Omental fat pad (tissue), 4 donors: ENCODE measurements around the gene BRD9. TPM values are rescaled to one million over a fixed set of nuclear protein-coding genes. Genes with fewer than 3 reads are reported as not detected.
A peak's percentile ranks its signal among the peaks of the same experiment; 100 is the strongest.
"Not testable (repeated sequence)": the region's sequence is repeated elsewhere in the genome, so short reads cannot be mapped to it uniquely, and the experiment has no call there.

ENCODE experiments used
- ATAC-seq: fragments of 150-250 bp; one replicate; pipeline ENCODE4 v1.9.1; 2016; ENCODE audit warnings: mild to moderate bottlenecking, moderate library complexity; ENCODE audit not compliant: low FRiP score
- DNase-seq: peaks from one replicate; pipeline ENCODE4 v3.0.0-alpha.2; 2019; ENCODE audit warnings: low spot score
- CTCF ChIP-seq, 3 donors: fragments of 450-650 bp; IDR thresholded peaks; one replicate each; pipeline ENCODE4 v1.5.1; 2016 to 2017; ENCODE audit warnings: antibody characterized with exemption in 3 of 3, mild to moderate bottlenecking in 3 of 3, moderate library complexity in 2 of 3
- total RNA-seq, 4 donors: library from RNA; depleted of rRNA; stranded (reverse); fragments of >200 nt; gene quantifications; one replicate each; pipeline ENCODE4 v1.1.0, GENCODE V29; 2016

The BRD9 gene
- total RNA-seq, 4 donors from 2014 or later: 24.0 to 53.2 (median 36.7) TPM

- no peak for ATAC-seq
- no peak for TF ChIP-seq CTCF (IDR thresholded peaks at IDR 0.05)
- no peak for DNase-seq
Measured at GRCh38 chr5:933251-933861, 40.8 kb upstream of the BRD9 start.

- no peak for TF ChIP-seq CTCF (IDR thresholded peaks at IDR 0.05)
- peak; percentile 13 for ATAC-seq
- no peak for DNase-seq
Measured at GRCh38 chr5:932628-933250, 40.1 kb upstream of the BRD9 start.

DNA sequence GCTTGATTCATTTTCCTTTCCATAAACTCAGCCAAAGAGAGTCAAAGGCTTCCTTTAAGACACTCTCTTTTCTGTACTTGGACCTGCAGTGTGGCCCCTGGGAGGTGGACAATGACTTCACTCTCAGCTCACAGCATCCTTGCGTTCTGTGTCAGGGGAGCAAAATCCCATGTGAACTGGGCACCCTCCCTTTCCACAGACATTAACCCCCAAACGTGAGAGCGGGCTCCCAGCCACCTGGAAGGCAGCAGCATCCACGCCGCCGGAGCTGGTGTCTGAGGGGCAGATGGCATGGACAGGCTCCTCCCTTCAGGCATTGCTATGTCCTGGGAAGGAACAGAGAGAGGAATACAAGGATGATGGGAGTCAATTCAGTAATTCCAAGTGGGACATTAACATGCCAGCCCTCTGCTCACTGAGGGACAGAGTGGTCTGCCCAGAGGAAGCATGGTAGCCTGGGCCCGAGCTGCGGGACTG lies 39.6 kb upstream of the BRD9 start:
- TF ChIP-seq CTCF (IDR thresholded peaks at IDR 0.05): no peak
- no peak for ATAC-seq
- no peak for DNase-seq

DNA sequence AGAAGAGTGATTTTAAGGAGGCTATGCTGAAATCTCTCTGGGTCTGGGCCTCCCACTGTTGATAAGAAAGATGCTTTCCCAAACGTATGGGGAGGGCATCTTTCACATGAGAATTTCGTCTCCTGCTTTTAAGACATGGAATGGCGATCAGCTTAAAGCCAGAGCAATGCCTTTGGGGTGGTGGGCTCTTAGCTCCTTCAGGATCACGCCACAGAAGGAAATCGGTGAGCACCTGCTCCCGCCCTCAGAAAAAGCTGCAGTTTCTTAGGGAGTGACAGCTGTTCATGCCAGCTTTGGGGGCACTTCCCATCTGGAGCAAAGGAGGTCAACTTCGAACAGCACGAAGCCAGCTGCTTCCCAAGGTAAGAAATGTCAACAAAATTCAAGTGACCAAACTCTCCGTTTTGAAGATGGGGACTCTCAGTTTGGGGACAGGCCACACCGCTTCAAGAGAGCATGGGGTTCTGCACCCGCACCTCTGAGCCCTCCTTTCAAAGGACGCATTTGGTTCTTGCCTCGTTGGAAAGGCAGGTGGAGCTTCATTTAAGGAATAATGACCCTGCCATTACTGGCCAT lies 39.1 kb upstream of the BRD9 start:
- ATAC-seq: no peak

DNA sequence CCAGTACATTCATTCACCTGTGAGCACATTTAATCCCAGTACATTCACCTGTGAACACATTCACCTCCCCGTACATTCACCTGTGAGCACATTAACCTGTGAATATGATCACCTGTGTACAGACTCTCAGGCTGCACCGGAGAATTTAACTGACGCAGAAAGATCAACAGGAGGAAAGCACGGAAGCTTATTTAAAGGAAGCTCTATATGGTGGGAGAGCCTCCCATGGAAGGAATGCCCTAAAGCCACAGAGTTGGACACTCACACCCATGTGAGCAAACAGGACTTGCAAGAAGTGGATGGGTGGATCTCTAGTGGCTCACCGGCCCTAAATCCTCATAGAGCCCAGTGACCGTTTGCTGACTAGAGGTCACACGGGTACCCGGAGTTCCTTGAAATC lies 38.3 kb upstream of the BRD9 start:
- TF ChIP-seq CTCF (IDR thresholded peaks at IDR 0.05): no peak
- DNase-seq (no peak), ATAC-seq (no peak)

More for the DNA sequence above, 39.1 kb upstream of the BRD9 start:
- DNase-seq: no peak
- no peak for TF ChIP-seq CTCF (IDR thresholded peaks at IDR 0.05)

DNA sequence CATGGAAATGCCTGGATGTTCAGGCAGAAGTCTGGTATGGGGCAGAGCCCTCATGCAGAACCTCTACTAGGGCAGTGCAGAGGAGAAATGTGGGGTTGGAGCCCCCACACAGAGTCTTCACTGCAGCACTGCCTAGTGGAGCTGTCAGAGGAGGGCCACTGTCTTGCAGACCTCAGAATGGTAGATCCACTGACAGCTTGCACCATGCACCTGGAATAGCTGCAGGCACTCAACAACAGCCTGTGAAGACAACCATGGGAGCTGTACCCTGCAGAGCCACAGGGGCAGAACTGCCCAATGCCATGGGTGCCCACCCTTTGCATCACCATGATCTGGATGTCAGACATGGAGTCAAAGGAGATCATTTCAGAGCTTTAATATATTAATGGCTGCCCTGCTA lies 37.0 kb upstream of the BRD9 start:
- no peak for DNase-seq
- TF ChIP-seq CTCF (IDR thresholded peaks at IDR 0.05): no peak
- no peak for ATAC-seq

GRCh38 chr5:929182-929581 lies 36.6 kb upstream of the BRD9 start:
- not testable (repeated sequence) for DNase-seq, ATAC-seq
